EL (cell line): ENCODE measurements around the gene DLG2.
"Not testable (repeated sequence)": the region's sequence is repeated elsewhere in the genome, so short reads cannot be mapped to it uniquely, and the experiment has no call there.

Source experiments
- DNase-seq: peaks from one replicate; pipeline ENCODE4 v3.0.0-alpha.2; 2016

The DLG2 gene

GRCh38 chr11:83801799-83802198 lies 1825.3 kb downstream of the DLG2 start:
- DNase-seq, result no peak

DNA sequence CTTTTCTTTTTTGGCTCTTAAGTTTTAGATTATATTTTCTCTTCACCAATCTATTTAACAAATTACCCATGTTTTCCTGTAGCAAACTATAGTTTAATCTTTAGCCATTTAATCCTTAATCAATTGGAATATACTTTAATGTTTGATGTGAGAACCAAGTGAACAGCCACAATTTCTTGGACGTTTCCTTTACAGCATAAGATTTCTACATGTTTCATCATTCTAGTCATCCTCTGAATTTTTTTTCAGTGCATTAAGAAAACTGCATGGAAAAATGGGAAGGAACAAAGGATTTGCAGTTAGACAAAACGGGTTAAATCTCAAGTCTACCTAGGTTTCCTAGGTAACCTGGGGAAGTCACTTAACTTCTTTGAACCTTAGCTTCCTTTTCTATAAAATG lies 1833.8 kb downstream of the DLG2 start:
- no peak for DNase-seq

DNA sequence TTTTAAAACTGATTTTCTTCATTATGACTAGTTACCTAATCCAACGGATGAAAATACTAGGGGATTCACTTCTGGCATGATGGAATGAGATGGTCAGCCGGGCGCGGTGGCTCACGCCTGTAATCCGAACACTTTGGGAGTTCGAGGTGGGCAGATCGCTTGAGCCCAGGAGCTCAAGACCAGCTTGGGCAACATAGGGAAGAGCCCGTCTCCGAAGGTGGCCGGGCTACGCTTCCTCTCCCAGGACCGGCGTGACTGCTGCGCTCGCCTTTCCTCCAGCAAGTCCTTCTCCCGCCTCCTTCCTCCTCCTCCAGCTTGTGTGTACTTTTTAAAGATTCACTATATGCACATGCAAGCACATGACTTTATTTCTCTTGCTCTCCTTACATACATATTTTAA lies 1835.6 kb downstream of the DLG2 start:
- DNase-seq, result no peak

DNA sequence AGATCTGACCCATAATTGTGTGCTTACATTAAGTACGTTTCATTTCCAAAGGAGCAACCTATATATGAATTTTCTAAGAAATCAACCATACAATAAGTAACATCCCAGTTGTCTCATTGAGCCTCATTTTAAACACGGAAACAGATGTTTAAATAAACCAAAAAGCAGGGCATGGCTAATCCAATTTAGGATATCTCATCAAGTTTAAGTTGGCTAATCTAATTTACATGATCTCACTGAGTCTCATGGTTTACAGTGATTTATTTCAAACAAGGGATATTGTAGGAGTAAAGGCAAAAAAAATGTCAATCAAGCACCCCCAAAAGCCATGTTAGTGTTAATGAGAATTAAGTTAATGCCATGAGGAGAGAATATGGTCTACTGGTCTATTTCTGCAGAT lies 1841.2 kb downstream of the DLG2 start:
- DNase-seq, result no peak

GRCh38 chr11:83784419-83784818 lies 1842.7 kb downstream of the DLG2 start:
- DNase-seq, result no peak

DNA sequence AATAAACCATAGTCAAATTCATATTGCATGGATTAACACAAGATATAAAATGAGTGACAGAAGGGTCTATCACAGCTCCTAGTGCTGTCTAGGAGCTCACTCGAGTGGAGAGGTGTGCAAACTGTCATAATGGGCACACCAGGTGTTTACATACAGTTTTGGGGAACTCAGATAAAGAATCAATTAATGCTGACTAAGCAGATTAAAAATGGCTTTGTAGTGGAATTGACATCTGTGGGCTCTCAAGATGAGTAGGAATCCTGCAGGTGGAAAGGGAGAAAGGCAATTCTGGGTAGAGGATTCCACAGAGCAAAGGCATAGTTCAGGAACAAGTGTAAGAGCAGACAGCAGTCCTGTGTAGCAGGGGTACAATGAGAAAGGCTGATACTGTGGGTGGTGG lies 1844.8 kb downstream of the DLG2 start:
- no peak for DNase-seq

GRCh38 chr11:83779876-83780275 lies 1847.3 kb downstream of the DLG2 start:
- no peak for DNase-seq

- DNase-seq, result no peak
Measured at GRCh38 chr11:83778596-83778995, 1848.5 kb downstream of the DLG2 start.

DNA sequence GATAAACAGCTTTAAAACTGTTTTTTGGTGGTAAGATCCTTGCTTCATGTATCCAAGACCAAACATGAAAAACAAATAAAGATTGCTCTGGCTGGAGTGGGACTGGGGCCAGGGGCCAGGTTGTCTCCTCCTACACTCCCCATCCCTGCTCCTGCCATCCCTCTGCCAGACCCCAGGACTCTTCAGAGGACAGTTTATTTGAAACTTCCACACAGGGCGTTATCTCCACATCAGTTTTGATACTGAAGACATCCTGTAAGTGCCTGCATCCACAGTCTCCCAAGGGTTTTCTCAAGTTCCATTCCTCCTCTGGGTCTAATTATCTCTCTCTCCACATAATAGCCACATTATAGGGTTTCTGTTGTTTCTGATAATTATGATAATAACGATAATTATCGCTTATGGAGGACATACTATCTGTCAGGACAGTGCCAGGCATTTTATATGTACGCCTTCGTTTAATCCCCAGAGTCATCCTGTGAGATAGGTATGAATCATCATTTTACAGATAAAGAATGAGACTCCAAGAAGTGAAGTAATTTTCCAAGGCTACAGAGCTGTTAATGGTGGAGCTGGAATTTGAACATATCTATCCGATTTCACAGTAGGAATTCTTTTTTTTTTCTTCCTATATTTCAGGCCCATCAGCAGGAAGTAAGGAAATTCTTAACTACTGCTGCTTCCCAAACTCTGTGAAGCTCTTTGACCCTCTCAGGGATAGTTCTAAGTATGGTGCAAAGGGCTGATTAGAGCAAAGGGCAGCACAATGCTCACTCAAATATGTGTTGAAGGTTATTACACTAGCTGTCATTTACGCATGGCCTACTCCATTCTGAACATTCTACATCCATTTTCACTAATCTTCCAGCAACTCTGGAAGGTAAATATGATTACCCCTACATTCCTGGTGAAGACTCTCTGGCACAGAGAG lies 1852.9 kb downstream of the DLG2 start:
- DNase-seq, result no peak

- no peak for DNase-seq
Measured at GRCh38 chr11:83768489-83768888, 1858.7 kb downstream of the DLG2 start.

DNA sequence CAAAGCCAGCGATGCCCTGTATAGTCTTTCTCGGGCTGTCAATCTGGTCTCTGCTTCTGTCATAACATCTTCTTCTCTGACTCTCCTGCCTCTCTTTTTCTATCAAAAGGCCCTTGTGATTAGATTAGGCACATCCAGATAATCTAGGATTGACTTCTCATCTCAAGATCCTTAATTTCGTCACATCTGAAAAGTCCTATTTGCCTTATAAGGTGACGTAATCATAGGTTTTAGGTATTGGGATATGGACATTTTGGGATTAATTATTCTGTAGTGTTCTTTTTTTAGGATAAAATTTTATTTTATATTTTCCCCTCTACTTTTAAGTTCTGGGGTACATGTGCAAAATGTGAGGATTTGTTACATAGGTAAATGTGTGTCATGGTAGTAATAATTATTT lies 1860.2 kb downstream of the DLG2 start:
- DNase-seq, result no peak

DNA sequence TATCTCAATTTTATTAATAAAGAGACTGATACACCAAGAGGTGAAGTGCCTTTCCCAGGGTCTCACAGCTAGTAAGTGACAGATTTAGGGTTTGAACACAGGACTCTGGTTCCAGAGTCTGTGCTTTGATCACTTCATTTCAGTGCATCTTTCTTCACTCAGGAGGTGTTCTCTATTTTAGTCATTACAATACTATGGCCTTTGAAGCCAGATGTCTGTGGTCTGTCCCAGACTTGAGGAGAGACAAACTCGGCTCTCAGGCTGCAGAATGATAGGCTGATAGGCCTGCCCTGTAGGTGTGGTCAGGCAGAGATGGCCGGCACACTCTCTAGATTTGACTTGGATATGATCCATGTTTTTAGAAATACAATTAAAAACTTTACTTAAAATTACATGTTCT lies 1862.5 kb downstream of the DLG2 start:
- DNase-seq, result no peak

DNA sequence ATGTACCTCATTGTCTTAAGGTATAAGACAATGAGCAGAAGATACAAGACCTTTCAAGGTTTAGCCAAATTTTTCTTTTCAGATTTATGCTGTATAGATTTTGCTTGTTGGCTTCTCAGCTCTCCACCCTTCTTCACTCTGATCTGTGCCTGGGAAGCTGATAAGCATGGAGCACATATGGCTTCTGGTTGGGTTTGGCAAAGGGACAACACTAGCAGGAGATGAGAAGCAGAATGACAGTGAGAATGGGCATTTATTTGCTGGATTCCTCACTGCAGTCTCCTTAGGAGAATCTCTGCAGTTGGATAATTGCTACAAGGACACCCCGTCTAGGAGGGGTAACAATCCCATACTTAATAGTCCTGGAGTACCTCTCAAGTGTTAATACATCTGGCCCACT lies 1866.2 kb downstream of the DLG2 start:
- no peak for DNase-seq

DNA sequence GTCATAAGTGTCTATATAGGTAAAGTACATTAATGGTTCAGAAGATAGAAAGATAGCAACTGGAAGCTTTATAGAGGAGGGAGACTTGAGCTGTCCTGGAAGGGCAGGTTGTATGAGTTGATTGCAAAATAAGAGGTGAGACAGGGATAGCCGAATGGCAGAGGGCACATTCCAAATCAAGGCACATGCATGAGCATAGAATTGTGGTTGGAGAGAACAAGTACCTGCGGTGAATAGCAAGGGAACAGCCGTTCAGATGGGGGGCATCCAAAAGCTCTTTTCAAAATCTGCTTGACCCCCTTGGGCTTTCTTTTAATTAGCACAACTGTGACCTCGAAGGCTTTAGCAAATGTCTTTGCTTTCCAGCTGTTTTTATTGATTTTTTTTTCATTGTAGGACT lies 1868.0 kb downstream of the DLG2 start:
- DNase-seq, result no peak

GRCh38 chr11:83751041-83751440 lies 1876.1 kb downstream of the DLG2 start:
- DNase-seq, result no peak

- no peak for DNase-seq
Measured at GRCh38 chr11:83746921-83747585, 1880.1 kb downstream of the DLG2 start.

DNA sequence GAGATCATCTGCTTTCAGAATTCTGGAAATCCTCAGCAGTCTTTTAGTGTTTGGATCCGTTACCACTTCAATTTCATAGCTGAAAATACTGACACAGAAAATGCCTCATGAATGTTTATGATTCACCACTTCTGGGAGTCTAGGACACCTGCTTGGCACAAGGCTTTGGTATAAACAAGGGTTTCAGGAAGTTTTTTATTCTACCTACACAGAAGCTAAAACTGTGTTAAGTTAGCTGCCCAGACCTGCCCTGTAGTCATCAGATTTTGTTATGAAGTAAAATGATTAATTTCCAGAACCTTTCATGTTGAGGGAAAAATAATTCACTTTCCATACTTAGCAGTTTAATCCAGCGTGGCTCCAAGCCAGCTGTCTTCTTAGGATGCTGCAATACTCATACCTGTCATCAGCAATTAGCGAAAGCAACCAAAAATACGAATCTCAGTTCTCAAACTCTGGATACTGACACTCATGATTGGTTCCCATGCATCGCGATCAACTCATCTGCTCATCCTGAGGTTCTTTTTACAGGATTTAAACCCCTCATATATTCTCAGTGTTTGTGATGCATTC lies 1882.4 kb downstream of the DLG2 start:
- no peak for DNase-seq

GRCh38 chr11:83736684-83737083 lies 1890.5 kb downstream of the DLG2 start:
- DNase-seq, result no peak

GRCh38 chr11:83734120-83734519 lies 1893.0 kb downstream of the DLG2 start:
- DNase-seq, result no peak

DNA sequence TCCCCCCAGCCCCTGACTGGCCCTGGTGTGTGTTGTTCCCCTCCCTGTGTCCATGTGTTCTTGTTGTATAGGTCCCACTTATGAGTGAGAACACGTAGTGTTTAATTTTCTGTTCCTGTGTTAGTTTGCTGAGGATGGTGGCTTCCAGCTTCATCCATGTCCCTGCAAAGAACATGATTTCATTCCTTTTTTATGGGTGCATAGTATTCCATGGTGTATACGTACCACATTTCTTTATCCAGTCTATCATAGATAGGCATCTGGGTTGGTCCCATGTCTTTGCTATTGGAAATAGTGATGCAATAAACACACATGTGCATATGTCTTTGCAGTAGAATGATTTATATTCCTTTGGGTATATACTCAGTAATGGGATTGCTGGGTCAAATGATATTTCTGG lies 1895.9 kb downstream of the DLG2 start:
- not testable (repeated sequence) for DNase-seq

- DNase-seq, result no peak
Measured at GRCh38 chr11:83728281-83728680, 1898.9 kb downstream of the DLG2 start.

GRCh38 chr11:83727251-83727650 lies 1899.9 kb downstream of the DLG2 start:
- no peak for DNase-seq

DNA sequence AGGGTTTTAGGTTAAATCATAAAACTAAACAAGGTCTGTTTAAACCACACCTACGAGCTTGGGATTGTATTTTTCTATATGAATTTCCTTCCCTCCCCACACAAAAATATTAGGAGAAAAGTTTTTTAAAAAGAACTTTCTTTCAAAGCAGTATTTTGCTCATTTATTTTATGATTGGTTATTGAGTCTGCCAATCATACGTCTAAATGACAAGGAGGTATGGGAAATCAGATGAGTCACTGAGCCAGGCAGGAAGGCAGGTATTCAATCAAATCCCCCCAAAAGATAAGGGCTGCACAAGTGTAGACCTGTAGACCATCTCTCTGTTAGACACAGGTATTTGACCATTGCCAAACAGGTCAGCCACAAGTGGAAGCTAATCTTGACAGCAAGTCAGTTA lies 1900.8 kb downstream of the DLG2 start:
- DNase-seq, result no peak

DNA sequence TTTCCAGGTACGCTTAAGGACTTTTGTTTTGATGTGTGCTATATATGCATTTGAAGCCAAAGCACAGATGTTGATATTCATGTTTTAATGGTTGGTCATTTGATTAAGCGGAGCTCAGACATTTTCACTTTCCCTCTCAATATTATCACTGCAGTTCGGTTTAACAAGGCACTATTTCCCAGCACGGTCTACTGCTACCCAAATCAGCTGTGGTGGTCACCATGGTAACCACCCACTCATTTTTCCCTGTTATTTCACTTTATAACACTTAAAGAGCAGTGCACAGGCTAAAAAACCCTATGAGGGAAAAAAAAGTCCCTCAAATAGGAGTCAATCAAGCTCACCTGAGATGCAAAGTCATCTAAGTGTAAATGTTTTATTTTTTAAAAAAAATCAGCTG lies 1901.4 kb downstream of the DLG2 start:
- DNase-seq, result no peak
